ENCODE data around the gene NDUFA13.

The NDUFA13 gene

GRCh38 chr19:19548915-19549759, 33.1 kb downstream of the NDUFA13 start:
- DNase-seq (ENCODE audit: low read depth) = no peak

- no peak for DNase-seq (ENCODE audit: low read depth)
These were observed 33.9 kb downstream of the NDUFA13 start for GRCh38 chr19:19549804-19550464.

GRCh38 chr19:19550485-19550929, 34.5 kb downstream of the NDUFA13 start:
- DNase-seq (ENCODE audit: low read depth) = no peak

- no peak for DNase-seq (ENCODE audit: low read depth)
These were observed 35.2 kb downstream of the NDUFA13 start for GRCh38 chr19:19550972-19551852.

- no peak for DNase-seq (ENCODE audit: low read depth)
These were observed 35.8 kb downstream of the NDUFA13 start for GRCh38 chr19:19551853-19552192.

- no peak for DNase-seq (ENCODE audit: low read depth)
These were observed 36.8 kb downstream of the NDUFA13 start for GRCh38 chr19:19552798-19553197.

GRCh38 chr19:19553670-19554069, 37.6 kb downstream of the NDUFA13 start:
- DNase-seq (ENCODE audit: low read depth) = no peak

- no peak for DNase-seq (ENCODE audit: low read depth)
These were observed 38.3 kb downstream of the NDUFA13 start for GRCh38 chr19:19554074-19555023.

- no peak for DNase-seq (ENCODE audit: low read depth)
These were observed 42.0 kb downstream of the NDUFA13 start for GRCh38 chr19:19558055-19558454.

- DNase-seq (ENCODE audit: low read depth) = no peak
These were observed 42.6 kb downstream of the NDUFA13 start for GRCh38 chr19:19558636-19559035.

- DNase-seq (ENCODE audit: low read depth) = no peak
These were observed 43.9 kb downstream of the NDUFA13 start for GRCh38 chr19:19559931-19560330.

- DNase-seq (ENCODE audit: low read depth) = no peak
These were observed 46.1 kb downstream of the NDUFA13 start for GRCh38 chr19:19561946-19562664.

- DNase-seq (ENCODE audit: low read depth) = no peak
These were observed 46.8 kb downstream of the NDUFA13 start for GRCh38 chr19:19562665-19563347.

GRCh38 chr19:19563348-19563848, 47.4 kb downstream of the NDUFA13 start:
- no peak for DNase-seq (ENCODE audit: low read depth)

GRCh38 chr19:19566306-19566705, 50.3 kb downstream of the NDUFA13 start:
- no peak for DNase-seq (ENCODE audit: low read depth)

- DNase-seq (ENCODE audit: low read depth) = no peak
These were observed 51.4 kb downstream of the NDUFA13 start for GRCh38 chr19:19567391-19567790.

GRCh38 chr19:19568802-19569756, 53.1 kb downstream of the NDUFA13 start:
- DNase-seq (ENCODE audit: low read depth) = no peak

- DNase-seq (ENCODE audit: low read depth) = no peak
These were observed 54.5 kb downstream of the NDUFA13 start for GRCh38 chr19:19570571-19570970.

All from CMK (cell line).